Neural crest cell (in vitro differentiated cells): ENCODE results near the gene ADPRM. TPM values are rescaled to one million over a fixed set of nuclear protein-coding genes. Genes with fewer than 3 reads are reported as not detected.

ENCODE experiments used
- DNase-seq: peaks from one replicate; pipeline ENCODE4 v3.0.0; 2021; ENCODE audit warnings: low read depth, mixed read lengths, low spot score
- H3K27ac Mint-ChIP-seq: one replicate; pipeline ENCODE4 v1.8.0; 2021; ENCODE audit warnings: mild to moderate bottlenecking, mixed read lengths; ENCODE audit not compliant: unreplicated experiment
- H3K27me3 Mint-ChIP-seq: 2 replicates; pipeline ENCODE4 v1.8.0; 2021; ENCODE audit warnings: low read depth, mild to moderate bottlenecking, mixed read lengths
- H3K36me3 Mint-ChIP-seq: 2 replicates; pipeline ENCODE4 v1.8.0; 2021; ENCODE audit warnings: low read depth, mild to moderate bottlenecking, mixed read lengths
- H3K4me1 Mint-ChIP-seq: 2 replicates; pipeline ENCODE4 v1.8.0; 2021; ENCODE audit warnings: mixed read lengths
- H3K4me3 Mint-ChIP-seq: one replicate; pipeline ENCODE4 v1.8.0; 2021; ENCODE audit warnings: mild to moderate bottlenecking, mixed read lengths
- H3K9me3 Mint-ChIP-seq: 2 replicates; pipeline ENCODE4 v1.8.0; 2021; ENCODE audit warnings: mixed read lengths
- total RNA-seq: library from RNA; stranded (reverse); gene quantifications from 2 replicates; pipeline ENCODE4 v1.2.1, GENCODE V29; 2021
- TF ChIP-seq, protein P1 (sequence below): fragments of 200-600 bp; sonication (generic); conservative IDR thresholded peaks from 2 replicates; pipeline ENCODE4 v1.5.0; 2021; ENCODE audit warnings: antibody characterized with exemption, mild to moderate bottlenecking

ADPRM gene
- total RNA-seq, 1 donor from 2014 or later: 9.8 TPM

DNA sequence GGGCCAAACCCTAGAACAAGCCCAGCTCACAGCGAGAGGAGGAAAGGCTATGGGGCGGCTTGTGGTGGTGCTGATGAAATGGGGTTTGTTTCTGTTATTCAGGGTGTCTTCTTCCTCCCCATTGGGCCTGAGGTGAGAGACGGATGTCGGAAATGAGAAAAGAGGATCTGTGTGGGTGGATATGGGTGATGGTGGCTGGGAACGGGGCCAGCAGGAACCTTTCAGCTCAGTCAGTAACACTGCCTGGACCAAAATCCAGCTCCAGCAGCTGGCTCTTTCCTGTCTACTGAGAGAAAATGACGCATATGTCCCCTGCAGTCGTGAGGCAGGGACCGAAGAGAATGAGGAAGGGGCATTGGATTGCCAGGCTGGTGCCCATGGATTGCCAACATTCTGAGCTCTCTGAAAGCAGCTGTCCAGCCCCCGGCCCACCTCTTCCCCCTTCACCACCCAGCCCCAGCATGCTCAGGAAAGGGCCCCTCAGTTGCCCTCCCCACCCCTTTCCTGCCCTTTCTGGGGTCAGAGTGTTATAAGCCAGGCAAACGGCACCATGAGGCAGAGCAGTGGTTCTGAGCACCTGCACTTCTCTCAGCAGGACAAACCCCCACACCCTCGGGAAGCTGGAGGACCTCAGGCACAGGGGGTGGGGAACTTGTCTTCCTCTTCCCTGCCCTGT is 44.3 kb upstream of the ADPRM start:
- no peaks in the 10 kb centered on the region for H3K9me3 Mint-ChIP-seq
- H3K36me3 Mint-ChIP-seq: no peaks in the 10 kb centered on the region
- DNase-seq: no peak
- no peaks in the 10 kb centered on the region for H3K27me3 Mint-ChIP-seq
- no peaks in the 10 kb centered on the region for H3K4me1 Mint-ChIP-seq
- H3K27ac Mint-ChIP-seq: no peak overlapping the region
- H3K4me3 Mint-ChIP-seq: no peak overlapping the region
- TF ChIP-seq, protein P1, sequence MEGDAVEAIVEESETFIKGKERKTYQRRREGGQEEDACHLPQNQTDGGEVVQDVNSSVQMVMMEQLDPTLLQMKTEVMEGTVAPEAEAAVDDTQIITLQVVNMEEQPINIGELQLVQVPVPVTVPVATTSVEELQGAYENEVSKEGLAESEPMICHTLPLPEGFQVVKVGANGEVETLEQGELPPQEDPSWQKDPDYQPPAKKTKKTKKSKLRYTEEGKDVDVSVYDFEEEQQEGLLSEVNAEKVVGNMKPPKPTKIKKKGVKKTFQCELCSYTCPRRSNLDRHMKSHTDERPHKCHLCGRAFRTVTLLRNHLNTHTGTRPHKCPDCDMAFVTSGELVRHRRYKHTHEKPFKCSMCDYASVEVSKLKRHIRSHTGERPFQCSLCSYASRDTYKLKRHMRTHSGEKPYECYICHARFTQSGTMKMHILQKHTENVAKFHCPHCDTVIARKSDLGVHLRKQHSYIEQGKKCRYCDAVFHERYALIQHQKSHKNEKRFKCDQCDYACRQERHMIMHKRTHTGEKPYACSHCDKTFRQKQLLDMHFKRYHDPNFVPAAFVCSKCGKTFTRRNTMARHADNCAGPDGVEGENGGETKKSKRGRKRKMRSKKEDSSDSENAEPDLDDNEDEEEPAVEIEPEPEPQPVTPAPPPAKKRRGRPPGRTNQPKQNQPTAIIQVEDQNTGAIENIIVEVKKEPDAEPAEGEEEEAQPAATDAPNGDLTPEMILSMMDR: no peak

DNA sequence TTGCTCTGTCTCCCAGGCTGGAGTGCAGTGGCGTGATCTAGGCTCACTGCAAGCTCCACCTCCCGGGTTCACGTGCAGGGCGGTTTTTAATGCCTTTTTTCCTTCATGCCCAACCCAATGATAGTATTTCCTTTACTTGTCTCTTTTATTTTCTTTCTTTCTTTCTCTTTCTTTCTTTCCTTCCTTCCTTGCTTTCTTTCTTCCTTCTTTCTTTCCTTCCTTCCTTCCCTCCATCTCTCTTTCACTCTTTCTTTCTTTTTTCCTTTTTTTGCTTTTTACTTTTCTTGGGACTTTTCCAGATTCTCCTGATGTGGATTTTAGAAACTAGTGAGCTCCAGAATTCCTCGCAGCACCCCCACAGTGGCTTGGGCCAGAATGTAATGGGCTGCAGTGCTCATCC is 43.4 kb upstream of the ADPRM start:
- Mint-ChIP-seq H3K36me3 (no peaks in the 10 kb centered on the region), H3K4me1 (no peaks in the 10 kb centered on the region), H3K9me3 (no peaks in the 10 kb centered on the region), H3K27ac (no peak overlapping the region), H3K4me3 (no peak overlapping the region), H3K27me3 (no peaks in the 10 kb centered on the region)
- DNase-seq: no peak
- TF ChIP-seq, protein P1: no peak

DNA sequence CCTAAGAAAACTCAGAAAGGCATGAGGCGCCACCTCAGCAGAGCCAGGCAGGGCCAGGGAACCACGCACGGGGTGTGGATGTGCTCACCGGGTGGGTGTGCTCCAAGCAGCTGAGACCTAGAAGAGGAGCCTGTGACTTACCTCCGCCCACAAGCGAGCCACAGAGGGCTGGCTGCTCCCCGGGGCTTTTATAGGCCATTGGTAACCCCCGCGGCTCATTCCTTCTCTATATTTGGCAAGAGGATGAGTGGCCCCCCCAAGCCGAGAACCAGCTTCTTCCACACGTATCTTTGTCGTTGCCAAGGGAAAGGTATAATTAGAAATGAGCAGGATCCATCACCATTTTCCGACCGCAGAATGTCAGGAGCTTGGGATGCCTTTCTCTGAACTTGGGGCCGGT is 40.2 kb upstream of the ADPRM start, which contains the start of gene MYH3:
MYH3 (minus strand) TSS at position 162 of the 400 bp plus-strand sequence. CDS start 2,245 bp downstream, outside the sequence.
- TF ChIP-seq, protein P1: no peak
- Mint-ChIP-seq H3K4me3 (no peak within 1 kb of the TSS), H3K27ac (no peak within 1 kb of the TSS), H3K4me1 (peaks cover 4% of the 10 kb centered on the region), H3K9me3 (no peaks in the 10 kb centered on the region), H3K27me3 (no peaks in the 10 kb centered on the region), H3K36me3 (no peaks in the 10 kb centered on the region)
- no peak for DNase-seq

DNA sequence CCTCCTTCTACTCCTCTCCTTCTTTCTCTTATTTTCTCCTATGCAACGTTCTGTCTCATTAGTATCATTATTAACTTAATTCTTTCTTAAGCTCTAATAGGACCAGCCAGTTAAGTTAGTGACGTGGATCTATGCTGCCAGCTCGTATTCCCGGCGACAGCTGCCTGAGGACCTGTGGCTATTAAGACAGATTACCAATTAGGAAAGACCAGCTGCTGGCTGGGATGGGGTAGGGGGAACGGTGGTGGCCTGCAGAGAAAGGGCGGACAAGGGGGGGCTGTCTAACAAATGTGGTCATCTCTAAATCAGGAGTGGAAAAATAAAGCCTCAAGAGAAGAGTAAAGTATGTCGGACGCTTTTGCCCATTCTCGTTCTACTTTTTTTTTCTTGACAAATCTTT is 39.5 kb upstream of the ADPRM start:
- DNase-seq: no peak
- peaks cover 4% of the 10 kb centered on the region for H3K4me1 Mint-ChIP-seq
- H3K27ac Mint-ChIP-seq: no peak overlapping the region
- no peaks in the 10 kb centered on the region for H3K36me3 Mint-ChIP-seq
- H3K27me3 Mint-ChIP-seq: no peaks in the 10 kb centered on the region
- TF ChIP-seq, protein P1: no peak
- H3K9me3 Mint-ChIP-seq: no peaks in the 10 kb centered on the region
- no peak overlapping the region for H3K4me3 Mint-ChIP-seq

DNA sequence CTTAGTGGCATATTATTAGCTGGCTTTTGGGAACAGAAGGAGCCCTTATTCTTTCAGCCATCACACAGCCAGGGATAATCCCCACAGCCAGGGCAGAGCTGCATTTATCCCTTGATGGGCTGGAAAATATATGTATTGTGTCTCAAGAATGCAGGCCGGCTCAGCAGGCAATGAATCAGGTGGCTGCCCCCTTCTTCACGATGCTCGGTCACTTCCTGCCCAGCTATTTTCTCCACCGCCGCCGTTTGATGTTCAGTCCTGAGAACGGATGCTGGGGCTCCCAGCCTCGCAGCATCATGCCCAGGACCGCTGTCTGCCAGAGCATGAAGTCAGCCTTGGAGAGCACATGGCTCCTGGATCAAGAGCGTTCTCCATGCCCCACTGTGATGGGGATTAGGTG is 36.0 kb upstream of the ADPRM start:
- Mint-ChIP-seq H3K27ac (no peak overlapping the region), H3K4me3 (no peak overlapping the region), H3K4me1 (peaks cover 4% of the 10 kb centered on the region), H3K36me3 (peaks cover 7% of the 10 kb centered on the region), H3K9me3 (no peaks in the 10 kb centered on the region), H3K27me3 (no peaks in the 10 kb centered on the region)
- DNase-seq: no peak
- TF ChIP-seq, protein P1: no peak
